H1 (cell line): ENCODE measurements around the gene TFF1. TPM values are rescaled to one million over a fixed set of nuclear protein-coding genes. Genes with fewer than 3 reads are reported as not detected.

Experiments used
- CTCF ChIA-PET: fragments of 300-600 bp; sonication (Branson Sonifier 250); formaldehyde crosslinking; loops from one replicate; lab custom pipeline; 2021; ENCODE audit not compliant: partially characterized antibody; lab: Charles Lee
- POLR2A ChIA-PET: fragments of 300-600 bp; sonication (Branson Sonifier 250); formaldehyde crosslinking; loops from one replicate; lab custom pipeline; 2021; ENCODE audit warnings: inconsistent platforms; ENCODE audit not compliant: partially characterized antibody; lab: Charles Lee
- DNase-seq, 2 experiments: peaks; one replicate each; pipeline versions ENCODE4 v3.0.0 to v3.0.0-alpha.2; 2010 to 2022; ENCODE audit warnings: low spot score in 2 of 2, low read depth in 1 of 2, mixed read lengths in 1 of 2
- FAIRE-seq: peaks from 2 replicates; lab custom pipeline; 2011; peaks lifted over from hg19 to GRCh38; lab: Jason Lieb, UNC
- H2AFZ ChIP-seq: 2 replicates; pipeline ENCODE4 v1.8.1; 2012; ENCODE audit warnings: low read length, inconsistent platforms
- H2AK5ac ChIP-seq: 2 replicates; pipeline ENCODE4 v1.6.1; 2013; ENCODE audit warnings: low read depth, low read length
- H2BK120ac ChIP-seq: replicated peaks from 2 replicates; pipeline ENCODE3; 2013; ENCODE audit warnings: low read depth, low read length, inconsistent platforms
- H2BK12ac ChIP-seq: 2 replicates; pipeline ENCODE4 v1.6.1; 2013; ENCODE audit warnings: low read depth, low read length
- H2BK15ac ChIP-seq: 2 replicates; pipeline ENCODE4 v1.6.1; 2013; ENCODE audit warnings: low read length
- H2BK20ac ChIP-seq: 2 replicates; pipeline ENCODE4 v1.6.1; 2013; ENCODE audit warnings: low read length
- H2BK5ac ChIP-seq: 2 replicates; pipeline ENCODE4 v1.6.1; 2013; ENCODE audit warnings: low read depth, low read length
- H3K14ac ChIP-seq: 2 replicates; pipeline ENCODE4 v1.6.1; 2013; ENCODE audit warnings: inconsistent platforms; ENCODE audit not compliant: insufficient read length
- H3K18ac ChIP-seq: 2 replicates; pipeline ENCODE4 v1.6.1; 2013; ENCODE audit warnings: low read length; ENCODE audit errors: extremely low read depth
- H3K23ac ChIP-seq: 2 replicates; pipeline ENCODE4 v1.6.1; 2013; ENCODE audit warnings: inconsistent platforms; ENCODE audit not compliant: insufficient read length
- H3K23me2 ChIP-seq: 2 replicates; pipeline ENCODE4 v1.6.1; 2013; ENCODE audit warnings: low read depth, low read length
- H3K27ac ChIP-seq: 2 replicates; pipeline ENCODE4 v1.6.1; 2011; ENCODE audit warnings: low read depth, low read length, inconsistent platforms
- H3K27me3 ChIP-seq, 4 experiments: replicated peaks in 1 of 4; 1 replicate in 1 of 4; 2 replicates in 3 of 4; pipeline versions ENCODE4 v1.6.1 to v1.8.1; 2011 to 2013; ENCODE audit warnings: low read length in 3 of 4, mild to moderate bottlenecking in 3 of 4, inconsistent platforms in 2 of 4, mixed read lengths in 2 of 4, moderate library complexity in 1 of 4; ENCODE audit not compliant: control insufficient read depth in 3 of 4, insufficient read depth in 3 of 4; ENCODE audit errors: extremely low read depth in 1 of 4
- H3K36me3 ChIP-seq, 4 experiments: 2 replicates each; pipeline versions ENCODE4 v1.6.1 to v1.8.1; 2011 to 2013; ENCODE audit warnings: mild to moderate bottlenecking in 4 of 4, low read length in 3 of 4, moderate library complexity in 2 of 4, control low read depth in 1 of 4, inconsistent platforms in 1 of 4; ENCODE audit not compliant: insufficient read depth in 4 of 4, control insufficient read depth in 2 of 4
- H3K4ac ChIP-seq: replicated peaks from 2 replicates; pipeline ENCODE3; 2013; ENCODE audit warnings: low read length, low read depth, mixed read lengths, inconsistent platforms; ENCODE audit not compliant: insufficient read length
- H3K4me1 ChIP-seq, 4 experiments: replicated peaks in 1 of 4; 1 replicate in 1 of 4; 2 replicates in 3 of 4; pipeline versions ENCODE4 v1.6.1 to v1.8.1; 2011 to 2013; ENCODE audit warnings: low read length in 3 of 4, inconsistent platforms in 2 of 4, mixed read lengths in 1 of 4; ENCODE audit not compliant: insufficient read depth in 4 of 4, control insufficient read depth in 3 of 4
- H3K4me2 ChIP-seq, 2 experiments: 2 replicates each; pipeline versions ENCODE4 v1.6.1 to v1.8.1; 2011 to 2013; ENCODE audit warnings: low read depth in 2 of 2, low read length in 2 of 2, control low read depth in 1 of 2, inconsistent platforms in 1 of 2, mild to moderate bottlenecking in 1 of 2; ENCODE audit not compliant: insufficient read depth in 1 of 2
- H3K4me3 ChIP-seq, 4 experiments: fragments of 200-600, 300-600 bp in 1 of 4; sonication (generic), shearing (Covaris generic), sonication (Bioruptor Twin) in 1 of 4; 2 replicates each; pipeline versions ENCODE4 v1.5.1 to v1.8.1; 2011 to 2016; ENCODE audit warnings: low read length in 4 of 4, low read depth in 3 of 4, control low read depth in 2 of 4, inconsistent platforms in 2 of 4, mild to moderate bottlenecking in 2 of 4, mixed read lengths in 1 of 4, moderate library complexity in 1 of 4; ENCODE audit not compliant: insufficient read depth in 2 of 4; ENCODE audit errors: extremely low read depth in 1 of 4
- H3K56ac ChIP-seq: replicated peaks from 2 replicates; pipeline ENCODE3; 2013; ENCODE audit warnings: low read depth, mild to moderate bottlenecking, mixed read lengths, low read length, inconsistent platforms; ENCODE audit not compliant: insufficient read length
- H3K79me1 ChIP-seq: 2 replicates; pipeline ENCODE4 v1.6.1; 2013; ENCODE audit warnings: low read depth, low read length, control low read depth
- H3K79me2 ChIP-seq, 2 experiments: 2 replicates each; pipeline versions ENCODE4 v1.6.1 to v1.8.1; 2012 to 2013; ENCODE audit warnings: low read length in 2 of 2, mild to moderate bottlenecking in 2 of 2, inconsistent platforms in 1 of 2; ENCODE audit not compliant: insufficient read depth in 2 of 2, control insufficient read depth in 1 of 2
- H3K9ac ChIP-seq, 4 experiments: replicated peaks in 1 of 4; 1 replicate in 1 of 4; 2 replicates in 3 of 4; pipeline versions ENCODE4 v1.6.1 to v1.8.1; 2011 to 2013; ENCODE audit warnings: low read depth in 3 of 4, low read length in 3 of 4, control low read depth in 2 of 4, mild to moderate bottlenecking in 2 of 4, moderate library complexity in 2 of 4, inconsistent platforms in 1 of 4; ENCODE audit errors: extremely low read depth in 1 of 4
- H3K9me3 ChIP-seq, 2 experiments: 2 replicates each; pipeline versions ENCODE4 v1.6.1 to v1.8.1; 2012 to 2013; ENCODE audit warnings: mild to moderate bottlenecking in 2 of 2, moderate library complexity in 2 of 2, control low read depth in 1 of 2, inconsistent platforms in 1 of 2, low read depth in 1 of 2, low read length in 1 of 2, mixed read lengths in 1 of 2; ENCODE audit not compliant: insufficient read depth in 2 of 2
- H4K20me1 ChIP-seq, 2 experiments: replicated peaks in 1 of 2; 2 replicates each; pipeline versions ENCODE3 to v1.8.1; 2011 to 2013; ENCODE audit warnings: inconsistent platforms in 2 of 2, low read length in 2 of 2, mild to moderate bottlenecking in 1 of 2; ENCODE audit not compliant: insufficient read depth in 2 of 2, control insufficient read depth in 1 of 2
- H4K5ac ChIP-seq: 2 replicates; pipeline ENCODE4 v1.6.1; 2013; ENCODE audit warnings: low read length, low read depth, mixed read lengths, inconsistent platforms; ENCODE audit not compliant: insufficient read length
- H4K8ac ChIP-seq: 2 replicates; pipeline ENCODE4 v1.8.0; 2013; ENCODE audit warnings: mild to moderate bottlenecking, moderate library complexity, low read length, inconsistent platforms; ENCODE audit not compliant: insufficient read depth; ENCODE audit errors: extremely low read depth
- H4K91ac ChIP-seq: replicated peaks from 2 replicates; pipeline ENCODE3; 2013; ENCODE audit warnings: low read length, mixed read lengths, inconsistent platforms; ENCODE audit not compliant: insufficient read length
- BACH1 ChIP-seq: IDR thresholded peaks from 2 replicates; pipeline ENCODE4 v1.6.1; 2012; ENCODE audit warnings: low read length, improper control_type of control experiment
- CTCF ChIP-seq, 3 experiments: IDR thresholded peaks; 1 replicate in 2 of 3; 2 replicates in 1 of 3; pipeline versions ENCODE4 v1.5.1 to v1.6.1; 2011; ENCODE audit warnings: low read length in 3 of 3, mild to moderate bottlenecking in 3 of 3, inconsistent platforms in 2 of 3, low read depth in 1 of 3, moderate library complexity in 1 of 3; ENCODE audit not compliant: insufficient read depth in 1 of 3; ENCODE audit errors: control extremely low read depth in 1 of 3
- HDAC2 ChIP-seq, 2 experiments: fragments of 300-600 bp in 1 of 2; sonication (generic) in 1 of 2; IDR thresholded peaks; 2 replicates each; pipeline ENCODE4 v1.6.1; 2011 to 2012; ENCODE audit warnings: low read depth in 2 of 2, low read length in 2 of 2, mild to moderate bottlenecking in 2 of 2, moderate library complexity in 2 of 2, borderline replicate concordance in 1 of 2, inconsistent platforms in 1 of 2
- KDM5A ChIP-seq: fragments of 200-600 bp; IDR thresholded peaks from 2 replicates; pipeline ENCODE4 v1.7.1; 2012; ENCODE audit warnings: mild to moderate bottlenecking, low read length, inconsistent platforms, mixed read lengths
- MAX ChIP-seq: IDR thresholded peaks from 2 replicates; pipeline ENCODE4 v1.6.1; 2012; ENCODE audit warnings: inconsistent platforms
- PHF8 ChIP-seq: fragments of 200-600 bp; sonication (generic); conservative IDR thresholded peaks from 2 replicates; pipeline ENCODE4 v1.7.1; 2012; ENCODE audit warnings: low read depth, mild to moderate bottlenecking, inconsistent platforms, low read length, moderate library complexity
- POU5F1 ChIP-seq: IDR thresholded peaks from 2 replicates; pipeline ENCODE4 v1.6.1; 2011; ENCODE audit warnings: low read depth, mild to moderate bottlenecking, low read length, moderate library complexity
- SIRT6 ChIP-seq: IDR thresholded peaks from one replicate; pipeline ENCODE4 v1.7.1; 2012; ENCODE audit warnings: low read length, inconsistent platforms
- SP1 ChIP-seq: IDR thresholded peaks from 2 replicates; pipeline ENCODE4 v1.6.1; 2011; ENCODE audit warnings: low read depth, low read length
- WGBS, 2 experiments: shearing (Covaris generic) in 1 of 2; methylation state at CpG; one replicate each; pipeline versions ENCODE4 v1.1.6 to v1.1.7; 2013 to 2015; ENCODE audit warnings: low lambda C conversion rate in 2 of 2, mixed read lengths in 2 of 2, inconsistent platforms in 1 of 2, low coverage in 1 of 2, missing lambda C conversion rate in 1 of 2; ENCODE audit not compliant: insufficient replicate concordance in 2 of 2, insufficient coverage in 1 of 2, insufficient read length in 1 of 2; ENCODE audit errors: extremely low coverage in 1 of 2, missing lambda C conversion rate in 1 of 2; 5-methylcytosine and 5-hydroxymethylcytosine counted together
- polyA plus RNA-seq, 7 experiments: library from polyadenylated mRNA; depleted of rRNA in 3 of 7; stranded (reverse) in 5 of 7; unstranded in 2 of 7; fragments of >200 nt in 5 of 7; fragments of 200-250 nt in 2 of 7; gene quantifications; 1 replicate in 5 of 7; 2 replicates in 1 of 7; 4 replicates in 1 of 7; pipeline versions ENCODE4 v1.2.1 to v1.2.3, GENCODE V29; 2011 to 2013; ENCODE audit warnings: missing spikeins in 2 of 7, mixed read lengths in 2 of 7
- total RNA-seq: library from RNA; stranded (reverse); fragmentation: NEBNext Ultra II Directional; extraction: Animal tissue kit (Norgen Biotek cat#: 25700); gene quantifications from 2 replicates; pipeline ENCODE4 v1.2.1, GENCODE V29; 2021

The TFF1 gene
- total and polyA plus RNA-seq, 2 of the 8 experiments (the other 6 are each of a cell fraction or from before 2014, with no cell fraction given): not detected

- no peak for FAIRE-seq
- POLR2A ChIA-PET: no interaction called here
These were observed 31.5 kb upstream of the TFF1 start for GRCh38 chr21:42397746-42398394.

More at GRCh38 chr21:42397746-42398394, 31.5 kb upstream of the TFF1 start:
- H2AK5ac ChIP-seq: 0 out of 2 replicates have a peak overlapping the region, but pooled peaks have one; percentile 24
- no peak overlapping the region for H3K14ac ChIP-seq
- H3K27ac ChIP-seq: no peak overlapping the region
- 90% methylated on average over 14 of the region's 14 CpGs; no CpG with 5 or more reads in 1 of the 2 experiments for WGBS, 2 experiments
- H3K56ac ChIP-seq: no peak overlapping the region
- H4K8ac ChIP-seq: no peak overlapping the region
- H2BK120ac ChIP-seq: no peak overlapping the region
- H3K4ac ChIP-seq: no peak overlapping the region
- no peak overlapping the region for H2BK20ac ChIP-seq
- no peaks in the 10 kb centered on the region for H3K79me1 ChIP-seq
- peaks cover 3 to 7% of the 10 kb centered on the region in 2 experiments; a peak in 2 of 4 replicates for H3K9me3 ChIP-seq
- no peak overlapping the region for H3K23ac ChIP-seq
- H3K27me3 ChIP-seq: no peaks in the 10 kb centered on the region
- H3K4me1 ChIP-seq: peaks cover 0 to 4% (median 0%) of the 10 kb centered on the region in 4 experiments; a peak in 1 of 7 replicates
- H3K36me3 ChIP-seq: no peaks in the 10 kb centered on the region
- no peak for DNase-seq
- CTCF ChIA-PET: interaction anchor here (0.7 to 2.1 kb wide), 9 partner anchors 9 to 272 kb away, joined by 3 to 7 read pairs (median 3); no protein-coding TSS in a partner anchor
- no peak overlapping the region for H3K9ac ChIP-seq
- no peaks in the 10 kb centered on the region for H3K79me2 ChIP-seq
- H2BK5ac ChIP-seq: no peak overlapping the region
- TF ChIP-seq KDM5A (no peak), HDAC2 (IDR thresholded peaks at IDR 0.05; ENCODE audit: borderline replicate concordance in 1 of 2, low read depth in 2 of 2, low read length in 2 of 2) (no peak), MAX (no peak), CTCF (IDR thresholded peaks at IDR 0.05; ENCODE audit: control extremely low read depth in 1 of 3, insufficient read depth in 1 of 3, low read depth in 1 of 3, low read length in 3 of 3) (no peak), SIRT6 (no peak), SP1 (no peak), POU5F1 (no peak), PHF8 (no peak), BACH1 (no peak)
- H3K4me3 ChIP-seq: no peak overlapping the region
- H2AFZ ChIP-seq: no peak overlapping the region
- no peak overlapping the region for H3K4me2 ChIP-seq
- no peak overlapping the region for H2BK15ac ChIP-seq
- H4K5ac ChIP-seq: no peak overlapping the region
- no peak overlapping the region for H4K91ac ChIP-seq
- H3K23me2 ChIP-seq: no peaks in the 10 kb centered on the region
- H3K18ac ChIP-seq: no peak overlapping the region; the same call in 1 of the 2 replicates
- no peaks in the 10 kb centered on the region for H4K20me1 ChIP-seq
- no peak overlapping the region for H2BK12ac ChIP-seq
